PC-9 (cell line): ENCODE data around the gene SLC25A26.

Source experiments
- CTCF ChIP-seq: fragments of 200-600 bp; sonication (generic); conservative IDR thresholded peaks from 2 replicates; pipeline ENCODE4 v1.6.1; 2017; ENCODE audit warnings: mixed run types, antibody characterized with exemption, mild to moderate bottlenecking, moderate library complexity
- EZH2 ChIP-seq: fragments of 200-600 bp; sonication (generic); IDR thresholded peaks from 2 replicates; pipeline ENCODE4 v1.8.0; 2017; ENCODE audit warnings: antibody characterized with exemption, low read depth

GRCh38 chr3:66236281-66236680 is 15.5 kb downstream of the SLC25A26 start:
- TF ChIP-seq CTCF (no peak), EZH2 (no peak)
